Right lung (tissue), 5 donors: ENCODE data around the gene CYREN. TPM values are rescaled to one million over a fixed set of nuclear protein-coding genes. Genes with fewer than 3 reads are reported as not detected.
"Not testable (repeated sequence)": the region's sequence is repeated elsewhere in the genome, so short reads cannot be mapped to it uniquely, and the experiment has no call there.

Source experiments
- DNase-seq, 2 donors: peaks; one replicate each; pipeline ENCODE4 v3.0.0-alpha.2; 2013
- polyA plus RNA-seq, 5 donors: library from polyadenylated mRNA; unstranded; fragments of 120-200 nt; gene quantifications; one replicate each; pipeline versions ENCODE4 v1.2.1 to v1.2.3, GENCODE V29; 2013; ENCODE audit warnings: inconsistent platforms in 1 of 5, low replicate concordance in 1 of 5; ENCODE audit not compliant: insufficient read length in 5 of 5, insufficient read depth in 1 of 5

The CYREN gene
- polyA plus RNA-seq, 5 donors: 43.2 to 52.0 (median 45.0) TPM

- no peak for DNase-seq
Observed at GRCh38 chr7:135160098-135160857, 10.2 kb downstream of the CYREN start.

GRCh38 chr7:135159359-135160085 lies 11.0 kb downstream of the CYREN start:
- DNase-seq: no peak

GRCh38 chr7:135158874-135159273 lies 11.6 kb downstream of the CYREN start:
- no peak for DNase-seq

- no peak for DNase-seq
Observed at GRCh38 chr7:135158141-135158655, 12.3 kb downstream of the CYREN start.

GRCh38 chr7:135156290-135156689 lies 14.2 kb downstream of the CYREN start:
- DNase-seq: no peak

- DNase-seq: no peak
Observed at GRCh38 chr7:135154734-135155133, 15.8 kb downstream of the CYREN start.

- DNase-seq: no peak
Observed at GRCh38 chr7:135152442-135152841, 18.1 kb downstream of the CYREN start.

GRCh38 chr7:135151533-135151932 lies 19.0 kb downstream of the CYREN start:
- DNase-seq: no peak

GRCh38 chr7:135151132-135151531 lies 19.4 kb downstream of the CYREN start:
- DNase-seq: no peak

- DNase-seq: no peak
Observed at GRCh38 chr7:135150072-135150782, 20.3 kb downstream of the CYREN start.

GRCh38 chr7:135147899-135148721 lies 22.4 kb downstream of the CYREN start, which contains the start of gene TMEM140:
TSS of gene TMEM140 (plus strand) at chr7:135148072. CDS start at chr7:135164442, 16,370 bp downstream.
- peak in 1 of 2 donors; percentile 42 for DNase-seq

- DNase-seq: peak in 1 of 2 donors; percentile 46
Observed at GRCh38 chr7:135147341-135147898, 23.1 kb downstream of the CYREN start.

GRCh38 chr7:135143885-135144668 lies 26.4 kb downstream of the CYREN start:
- DNase-seq: no peak

- DNase-seq: no peak
Observed at GRCh38 chr7:135129579-135129978, 40.9 kb downstream of the CYREN start.

- DNase-seq: no peak
Observed at GRCh38 chr7:135128931-135129330, 41.6 kb downstream of the CYREN start.

GRCh38 chr7:135124631-135125030 lies 45.9 kb downstream of the CYREN start:
- not testable (repeated sequence) for DNase-seq

- no peak for DNase-seq
Observed at GRCh38 chr7:135121868-135122267, 48.6 kb downstream of the CYREN start.

- DNase-seq: no peak
Observed at GRCh38 chr7:135117096-135117495, 53.4 kb downstream of the CYREN start.
